HepG2 (cell line): ENCODE data around the gene COA1. TPM values are rescaled to one million over a fixed set of nuclear protein-coding genes. Genes with fewer than 3 reads are reported as not detected.

Experiments
- ATAC-seq: fragments of 200-7000 bp; cut with Tn5 transposase; 3 replicates; pipeline ENCODE4 v1.9.1; 2020; ENCODE audit warnings: mild to moderate bottlenecking, moderate library complexity
- BruUV-seq: library from RNA; stranded (reverse); fragments of 400-500 nt; replicated peaks from 2 replicates; lab custom pipeline; 2021; lab: Mats Ljungman, UMichigan
- CTCF ChIA-PET: fragments of 300-600 bp; formaldehyde crosslinking; extraction: SDS; loops from one replicate; lab custom pipeline; 2021; ENCODE audit warnings: low total read pairs, inconsistent platforms, low intra/inter-chr PET ratio; lab: Yijun Ruan, JAX
- POLR2A ChIA-PET: fragments of 350-600 bp; sonication (Branson Sonifier 250); formaldehyde crosslinking; loops from one replicate; lab custom pipeline; 2020; ENCODE audit warnings: antibody characterized with exemption, inconsistent platforms; lab: Yijun Ruan, JAX
- DNase-seq: peaks from one replicate; pipeline ENCODE4 v3.0.0-alpha.2; 2015; ENCODE audit warnings: low spot score
- FAIRE-seq: peaks from 3 replicates; lab custom pipeline; 2011; peaks lifted over from hg19 to GRCh38; lab: Jason Lieb, UNC
- H2AFZ ChIP-seq: one replicate; pipeline ENCODE4 v1.6.1; 2011; ENCODE audit warnings: low read length, inconsistent platforms
- H3K27ac ChIP-seq: fragments of 300-600 bp; 3 replicates; pipeline ENCODE4 v1.8.0; 2011; ENCODE audit warnings: mixed run types, mild to moderate bottlenecking, mixed read lengths, low read length, inconsistent platforms; ENCODE audit not compliant: insufficient read depth; ENCODE audit errors: extremely low read length
- H3K27me3 ChIP-seq, 2 experiments: fragments of 200-600 bp in 1 of 2; 2 replicates in 1 of 2; 3 replicates in 1 of 2; pipeline versions ENCODE4 v1.6.0 to v1.8.0; 2011; ENCODE audit warnings: low read length in 2 of 2, mild to moderate bottlenecking in 2 of 2, moderate library complexity in 2 of 2, inconsistent platforms in 1 of 2; ENCODE audit not compliant: insufficient read depth in 2 of 2, control insufficient read depth in 1 of 2
- H3K36me3 ChIP-seq, 2 experiments: fragments of 200-600 bp in 1 of 2; replicated peaks in 1 of 2; 2 replicates in 1 of 2; 3 replicates in 1 of 2; pipeline versions ENCODE4 v1.5.1 to v1.8.0; 2011; ENCODE audit warnings: low read length in 2 of 2, inconsistent platforms in 1 of 2; ENCODE audit not compliant: insufficient read depth in 2 of 2, control insufficient read depth in 1 of 2
- H3K4me1 ChIP-seq: 2 replicates; pipeline ENCODE4 v1.5.1; 2012; ENCODE audit warnings: low read length, inconsistent platforms; ENCODE audit not compliant: insufficient read depth
- H3K4me2 ChIP-seq: 2 replicates; pipeline ENCODE4 v1.6.0; 2011; ENCODE audit warnings: low read depth, low read length, inconsistent platforms
- H3K4me3 ChIP-seq, 3 experiments: fragments of 200-600 bp in 1 of 3; sonication (generic), shearing (Covaris generic) in 1 of 3; replicated peaks in 1 of 3; 2 replicates each; pipeline ENCODE4 v1.5.1; 2011 to 2016; ENCODE audit warnings: low read length in 3 of 3, inconsistent platforms in 2 of 3, low read depth in 2 of 3, mild to moderate bottlenecking in 2 of 3, control low read depth in 1 of 3, mixed read lengths in 1 of 3; ENCODE audit not compliant: insufficient read depth in 1 of 3
- H3K79me2 ChIP-seq: one replicate; pipeline ENCODE4 v1.6.1; 2011; ENCODE audit warnings: low read length, inconsistent platforms; ENCODE audit not compliant: insufficient read depth
- H3K9ac ChIP-seq: 2 replicates; pipeline ENCODE4 v1.6.0; 2011; ENCODE audit warnings: mild to moderate bottlenecking, low read depth, low read length, inconsistent platforms; ENCODE audit not compliant: insufficient read depth
- H3K9me3 ChIP-seq: 2 replicates; pipeline ENCODE4 v1.5.1; 2012; ENCODE audit warnings: mild to moderate bottlenecking, low read length
- H4K20me1 ChIP-seq: 2 replicates; pipeline ENCODE4 v1.6.0; 2011; ENCODE audit warnings: inconsistent platforms, mild to moderate bottlenecking, low read length, moderate library complexity; ENCODE audit not compliant: insufficient read depth
- ARID5B ChIP-seq: IDR thresholded peaks from 2 replicates; pipeline ENCODE4 v1.4.0; 2020; ENCODE audit warnings: mild to moderate bottlenecking, missing genetic modification reagents
- FOXK2 ChIP-seq: fragments of 450-650 bp; IDR thresholded peaks from 2 replicates; pipeline ENCODE4 v1.6.1; 2016
- MEIS1 ChIP-seq: sonication (generic); formaldehyde crosslinking; IDR thresholded peaks from 2 replicates; pipeline ENCODE4 v1.9.0; 2021; ENCODE audit warnings: mild to moderate bottlenecking, missing genetic modification reagents, moderate library complexity, borderline replicate concordance
- RFX5 ChIP-seq: IDR thresholded peaks from 2 replicates; pipeline ENCODE4 v1.6.1; 2011; ENCODE audit warnings: low read depth, low read length, improper control_type of control experiment
- ZNF431 ChIP-seq: sonication (generic); formaldehyde crosslinking; IDR thresholded peaks from 2 replicates; pipeline ENCODE4 v1.9.0; 2022; ENCODE audit warnings: missing genetic modification reagents, low read depth, mild to moderate bottlenecking, borderline replicate concordance
- ZNF792 ChIP-seq: IDR thresholded peaks from 2 replicates; pipeline ENCODE4 v1.6.1; 2016
- WGBS: methylation state at CpG from one replicate; pipeline ENCODE4 v1.1.6; 2017; ENCODE audit warnings: low lambda C conversion rate; 5-methylcytosine and 5-hydroxymethylcytosine counted together
- in situ Hi-C: cut with HindIII; loops from 2 replicates; pipeline ENCODE4 v1.10.0; 2017; ENCODE audit warnings: low pct_unique_long_range_greater_than_20kb; ENCODE audit not compliant: extremely low pct_ligation_motif_present
- intact Hi-C: fragments of 100-400 bp; cut with micrococcal nuclease; formaldehyde crosslinking; loops from one replicate; pipeline ENCODE4 v1.10.0; 2022; ENCODE audit not compliant: unreplicated experiment
- polyA plus RNA-seq, 8 experiments: library from polyadenylated mRNA; depleted of rRNA in 3 of 8; stranded (reverse) in 7 of 8; unstranded in 1 of 8; fragments of >200 nt; fragmentation: Illumina TruSeq in 4 of 8; extraction: Trizol in 4 of 8; gene quantifications; 2 replicates each; pipeline versions ENCODE4 v1.2.1 to v1.2.3, GENCODE V29; 2011 to 2016; ENCODE audit warnings: low read depth in 4 of 8, missing spikeins in 1 of 8, mixed read lengths in 1 of 8; ENCODE audit not compliant: insufficient read depth in 1 of 8
- total RNA-seq, 5 experiments: library from RNA; depleted of rRNA; stranded (reverse); fragments of >200 nt; fragmentation: Illumina TruSeq; extraction: Trizol; gene quantifications; 2 replicates each; pipeline ENCODE4 v1.2.3, GENCODE V29; 2016; ENCODE audit warnings: low read depth in 1 of 5
- TF ChIP-seq, protein P1 (sequence below): sonication (generic); formaldehyde crosslinking; IDR thresholded peaks from 2 replicates; pipeline ENCODE4 v1.4.0; 2020; ENCODE audit warnings: missing genetic modification reagents, borderline replicate concordance

Gene COA1
- total and polyA plus RNA-seq, 2 of the 13 experiments (the other 11 are each of a cell fraction or from before 2014, with no cell fraction given) = 33.2 to 65.7 TPM

DNA sequence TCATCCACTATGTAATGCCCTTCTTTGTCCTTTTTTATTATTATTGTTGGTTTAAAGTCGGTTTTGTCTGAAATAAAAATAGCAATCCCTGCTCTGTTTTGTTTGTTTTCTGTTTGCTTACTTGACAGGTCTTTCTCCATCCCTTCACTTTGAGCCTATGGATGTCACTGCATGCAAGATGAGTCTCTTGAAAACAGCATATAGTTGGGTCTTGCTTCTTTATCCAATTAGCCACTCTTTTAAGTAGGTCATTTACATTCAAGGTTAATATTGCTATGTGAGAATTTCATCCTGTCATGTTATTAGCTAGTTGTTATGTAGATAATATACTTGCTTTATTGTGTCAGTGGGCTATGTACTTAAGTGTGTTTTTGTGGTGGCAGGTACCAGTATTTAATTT, 25.8 kb downstream of the COA1 start:
- DNase-seq (no peak), FAIRE-seq (no peak), ATAC-seq (no peak)
- H3K36me3 ChIP-seq = peaks cover 3 to 9% of the 10 kb centered on the region in 2 experiments
- in situ Hi-C loops (loop anchor here (5.0 to 25.0 kb wide), 2 partner anchors 121 to 241 kb away; partner anchors contain the start of gene STK17A), intact Hi-C loops (loop anchor here (5.0 kb wide), 2 partner anchors 61 to 246 kb away; no protein-coding TSS in a partner anchor)
- H3K9me3 ChIP-seq = no peaks in the 10 kb centered on the region
- no peak overlapping the region for H3K4me3 ChIP-seq
- H4K20me1 ChIP-seq = peaks cover 6% of the 10 kb centered on the region; the same call in 1 of the 2 replicates
- H3K27me3 ChIP-seq = no peaks in the 10 kb centered on the region
- H3K4me1 ChIP-seq = no peaks in the 10 kb centered on the region; the same call in 1 of the 2 replicates
- TF ChIP-seq MEIS1 = no peak
- TF ChIP-seq RFX5 = no peak
- TF ChIP-seq ARID5B (CRISPR knock-in tag) = no peak
- TF ChIP-seq ZNF431 (CRISPR knock-in tag) = no peak
- TF ChIP-seq, protein P1, sequence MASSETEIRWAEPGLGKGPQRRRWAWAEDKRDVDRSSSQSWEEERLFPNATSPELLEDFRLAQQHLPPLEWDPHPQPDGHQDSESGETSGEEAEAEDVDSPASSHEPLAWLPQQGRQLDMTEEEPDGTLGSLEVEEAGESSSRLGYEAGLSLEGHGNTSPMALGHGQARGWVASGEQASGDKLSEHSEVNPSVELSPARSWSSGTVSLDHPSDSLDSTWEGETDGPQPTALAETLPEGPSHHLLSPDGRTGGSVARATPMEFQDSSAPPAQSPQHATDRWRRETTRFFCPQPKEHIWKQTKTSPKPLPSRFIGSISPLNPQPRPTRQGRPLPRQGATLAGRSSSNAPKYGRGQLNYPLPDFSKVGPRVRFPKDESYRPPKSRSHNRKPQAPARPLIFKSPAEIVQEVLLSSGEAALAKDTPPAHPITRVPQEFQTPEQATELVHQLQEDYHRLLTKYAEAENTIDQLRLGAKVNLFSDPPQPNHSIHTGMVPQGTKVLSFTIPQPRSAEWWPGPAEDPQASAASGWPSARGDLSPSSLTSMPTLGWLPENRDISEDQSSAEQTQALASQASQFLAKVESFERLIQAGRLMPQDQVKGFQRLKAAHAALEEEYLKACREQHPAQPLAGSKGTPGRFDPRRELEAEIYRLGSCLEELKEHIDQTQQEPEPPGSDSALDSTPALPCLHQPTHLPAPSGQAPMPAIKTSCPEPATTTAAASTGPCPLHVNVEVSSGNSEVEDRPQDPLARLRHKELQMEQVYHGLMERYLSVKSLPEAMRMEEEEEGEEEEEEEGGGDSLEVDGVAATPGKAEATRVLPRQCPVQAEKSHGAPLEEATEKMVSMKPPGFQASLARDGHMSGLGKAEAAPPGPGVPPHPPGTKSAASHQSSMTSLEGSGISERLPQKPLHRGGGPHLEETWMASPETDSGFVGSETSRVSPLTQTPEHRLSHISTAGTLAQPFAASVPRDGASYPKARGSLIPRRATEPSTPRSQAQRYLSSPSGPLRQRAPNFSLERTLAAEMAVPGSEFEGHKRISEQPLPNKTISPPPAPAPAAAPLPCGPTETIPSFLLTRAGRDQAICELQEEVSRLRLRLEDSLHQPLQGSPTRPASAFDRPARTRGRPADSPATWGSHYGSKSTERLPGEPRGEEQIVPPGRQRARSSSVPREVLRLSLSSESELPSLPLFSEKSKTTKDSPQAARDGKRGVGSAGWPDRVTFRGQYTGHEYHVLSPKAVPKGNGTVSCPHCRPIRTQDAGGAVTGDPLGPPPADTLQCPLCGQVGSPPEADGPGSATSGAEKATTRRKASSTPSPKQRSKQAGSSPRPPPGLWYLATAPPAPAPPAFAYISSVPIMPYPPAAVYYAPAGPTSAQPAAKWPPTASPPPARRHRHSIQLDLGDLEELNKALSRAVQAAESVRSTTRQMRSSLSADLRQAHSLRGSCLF (CRISPR knock-in tag) = no peak
- no peak for TF ChIP-seq FOXK2
- no peak for TF ChIP-seq ZNF792
- H3K4me2 ChIP-seq = no peak overlapping the region
- CTCF ChIA-PET = no interaction called here
- POLR2A ChIA-PET = no interaction called here
- 93% methylated on average over 1 of the region's 1 CpG for WGBS
- H3K27ac ChIP-seq = no peak overlapping the region
- no TSS peak for BruUV-seq
- no peak overlapping the region for H2AFZ ChIP-seq
- peaks cover 62% of the 10 kb centered on the region for H3K79me2 ChIP-seq
- no peak overlapping the region for H3K9ac ChIP-seq
